NB4 (cell line): ENCODE results near the gene CCM2.

ENCODE experiments used
- DNase-seq: peaks from one replicate; pipeline ENCODE4 v3.0.0; 2010; ENCODE audit warnings: low read depth
- H3K4me3 ChIP-seq: one replicate; pipeline ENCODE4 v1.5.1; 2011; ENCODE audit warnings: mild to moderate bottlenecking, low read depth, low read length, moderate library complexity
- CTCF ChIP-seq: IDR thresholded peaks from one replicate; pipeline ENCODE4 v1.5.1; 2012; ENCODE audit warnings: low read depth, low read length
- MAX ChIP-seq: IDR thresholded peaks from 2 replicates; pipeline ENCODE4 v1.6.1; 2011; ENCODE audit warnings: low read depth, low read length
- MYC ChIP-seq: IDR thresholded peaks from 2 replicates; pipeline ENCODE4 v1.6.1; 2011; ENCODE audit warnings: low read depth, low read length
- POLR2A ChIP-seq: IDR thresholded peaks from 2 replicates; pipeline ENCODE4 v1.6.1; 2011; ENCODE audit warnings: mild to moderate bottlenecking; ENCODE audit not compliant: insufficient read length; ENCODE audit errors: extremely low read depth

Gene CCM2

GRCh38 chr7:45118292-45118691 is 118.3 kb downstream of the CCM2 start:
- DNase-seq = no peak
- H3K4me3 ChIP-seq = no peak overlapping the region
- no peak for TF ChIP-seq MYC
- no peak for TF ChIP-seq MAX
- TF ChIP-seq POLR2A = no peak

GRCh38 chr7:45118889-45119331 is 118.9 kb downstream of the CCM2 start:
- H3K4me3 ChIP-seq = no peak overlapping the region
- TF ChIP-seq MAX = no peak
- TF ChIP-seq CTCF = no peak
- TF ChIP-seq POLR2A = no peak
- no peak for TF ChIP-seq MYC
- DNase-seq = no peak

GRCh38 chr7:45119550-45119949 is 119.5 kb downstream of the CCM2 start:
- TF ChIP-seq CTCF (no peak), POLR2A (no peak), MAX (no peak), MYC (no peak)
- DNase-seq = no peak
- no peak overlapping the region for H3K4me3 ChIP-seq

- TF ChIP-seq MYC (no peak), CTCF (no peak), MAX (no peak), POLR2A (no peak)
- no peak for DNase-seq
- H3K4me3 ChIP-seq = no peak overlapping the region
Observed at GRCh38 chr7:45122975-45123860, 123.2 kb downstream of the CCM2 start.

- H3K4me3 ChIP-seq = no peak overlapping the region
- DNase-seq = no peak
- TF ChIP-seq CTCF (no peak), POLR2A (no peak), MYC (no peak), MAX (no peak)
Observed at GRCh38 chr7:45123913-45124710, 124.1 kb downstream of the CCM2 start.
